Body of pancreas (tissue), 4 donors: ENCODE measurements around the gene KDM2B.

Experiments
- POLR2A ChIP-seq, 3 donors: fragments of 450-650 bp; IDR thresholded peaks; one replicate each; pipeline ENCODE4 v1.6.1; 2016; ENCODE audit warnings: antibody characterized with exemption in 3 of 3, mild to moderate bottlenecking in 2 of 3
- TF ChIP-seq, protein P1 (sequence below), 7 experiments: fragments of 450-650 bp in 4 of 7; fragments of 200-600 bp in 3 of 7; sonication (generic) in 3 of 7; IDR thresholded peaks; one replicate each; pipeline ENCODE4 v1.5.1; 2016 to 2019; ENCODE audit warnings: antibody characterized with exemption in 7 of 7

- TF ChIP-seq, protein P1, sequence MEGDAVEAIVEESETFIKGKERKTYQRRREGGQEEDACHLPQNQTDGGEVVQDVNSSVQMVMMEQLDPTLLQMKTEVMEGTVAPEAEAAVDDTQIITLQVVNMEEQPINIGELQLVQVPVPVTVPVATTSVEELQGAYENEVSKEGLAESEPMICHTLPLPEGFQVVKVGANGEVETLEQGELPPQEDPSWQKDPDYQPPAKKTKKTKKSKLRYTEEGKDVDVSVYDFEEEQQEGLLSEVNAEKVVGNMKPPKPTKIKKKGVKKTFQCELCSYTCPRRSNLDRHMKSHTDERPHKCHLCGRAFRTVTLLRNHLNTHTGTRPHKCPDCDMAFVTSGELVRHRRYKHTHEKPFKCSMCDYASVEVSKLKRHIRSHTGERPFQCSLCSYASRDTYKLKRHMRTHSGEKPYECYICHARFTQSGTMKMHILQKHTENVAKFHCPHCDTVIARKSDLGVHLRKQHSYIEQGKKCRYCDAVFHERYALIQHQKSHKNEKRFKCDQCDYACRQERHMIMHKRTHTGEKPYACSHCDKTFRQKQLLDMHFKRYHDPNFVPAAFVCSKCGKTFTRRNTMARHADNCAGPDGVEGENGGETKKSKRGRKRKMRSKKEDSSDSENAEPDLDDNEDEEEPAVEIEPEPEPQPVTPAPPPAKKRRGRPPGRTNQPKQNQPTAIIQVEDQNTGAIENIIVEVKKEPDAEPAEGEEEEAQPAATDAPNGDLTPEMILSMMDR (IDR thresholded peaks at IDR 0.05), result no peak
- TF ChIP-seq POLR2A (IDR thresholded peaks at IDR 0.05), result no peak
Measured at GRCh38 chr12:121520119-121520518, 60.7 kb downstream of the KDM2B start.
